DMS53 treated with DMSO at 0.1 percent for 48 hours (cell line): Measurements from ENCODE around the gene RABL6.
"Not testable (repeated sequence)": the region's sequence is repeated elsewhere in the genome, so short reads cannot be mapped to it uniquely, and the experiment has no call there.

Experiments
- DNase-seq: peaks from one replicate; lab custom pipeline; 2025; ENCODE audit not compliant: unreplicated experiment; lab: John Stamatoyannopoulos, UW

Gene RABL6

DNA sequence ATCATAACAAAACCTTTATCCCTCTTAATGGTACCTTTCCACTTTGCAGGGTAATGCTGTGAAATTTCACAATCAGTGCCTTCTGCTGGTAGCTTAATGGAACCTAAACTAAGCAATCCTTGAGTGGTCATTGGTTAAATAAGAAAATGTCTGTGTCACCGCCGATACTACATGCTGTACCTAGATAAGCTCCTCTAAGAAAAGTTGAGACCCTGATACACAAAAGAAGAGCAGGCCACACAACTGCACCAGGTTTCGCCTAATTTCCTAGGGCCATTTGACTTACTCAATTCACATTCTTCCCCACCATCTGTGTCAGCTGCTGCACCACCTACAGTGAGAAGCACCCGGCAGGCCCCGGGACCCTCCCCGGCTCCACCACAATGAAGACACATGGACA, 67.4 kb downstream of the RABL6 start:
- no peak for DNase-seq

- no peak for DNase-seq
These were observed 68.7 kb downstream of the RABL6 start for GRCh38 chr9:136876476-136876875.

- DNase-seq: no peak
These were observed 72.9 kb downstream of the RABL6 start for GRCh38 chr9:136880651-136881050.

GRCh38 chr9:136881691-136882108, 74.0 kb downstream of the RABL6 start:
- DNase-seq: peak; percentile 46

DNA sequence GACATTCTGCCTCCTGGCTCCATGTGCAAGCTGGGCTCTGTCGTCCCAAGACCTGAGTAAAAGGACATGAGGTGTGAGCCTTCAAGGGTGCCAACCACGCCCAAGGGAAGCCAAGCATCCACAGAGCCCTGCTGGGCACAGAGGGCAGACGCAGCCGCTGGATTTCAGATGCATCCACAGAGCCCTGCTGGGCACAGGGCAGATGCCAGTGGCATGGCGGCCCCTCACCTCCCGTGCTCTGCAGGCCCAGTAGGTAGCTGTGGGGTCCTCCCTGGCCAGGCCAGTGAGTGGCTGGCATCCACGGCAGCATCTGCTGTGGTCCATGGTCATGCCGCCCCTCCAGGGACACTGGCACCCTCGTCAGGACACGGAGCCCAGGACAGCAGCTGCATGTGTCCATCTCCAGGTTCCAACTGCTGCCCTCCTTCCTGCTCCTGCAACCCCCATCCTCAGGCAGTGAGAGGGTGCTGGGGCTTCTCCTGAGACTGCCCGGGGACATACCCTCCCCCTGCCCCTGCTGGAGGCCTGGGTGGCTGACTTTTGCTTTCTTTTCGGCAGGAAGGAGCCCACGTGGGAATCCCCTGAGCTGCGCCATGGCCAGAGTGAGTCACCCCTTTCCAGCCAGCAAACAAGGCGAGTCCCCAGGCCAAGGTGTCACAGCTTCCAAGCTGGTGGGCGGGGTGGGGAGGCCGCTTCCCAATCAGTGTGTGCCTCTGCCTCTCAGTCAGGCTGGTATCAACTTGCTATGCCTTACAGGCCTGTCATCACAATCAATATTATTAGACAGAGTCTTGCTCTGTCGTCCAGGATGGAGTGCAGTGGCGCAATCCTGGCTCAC, 74.6 kb downstream of the RABL6 start:
- peak; percentile 74 for DNase-seq

- DNase-seq: not testable (repeated sequence)
These were observed 75.2 kb downstream of the RABL6 start for GRCh38 chr9:136882947-136883283.

DNA sequence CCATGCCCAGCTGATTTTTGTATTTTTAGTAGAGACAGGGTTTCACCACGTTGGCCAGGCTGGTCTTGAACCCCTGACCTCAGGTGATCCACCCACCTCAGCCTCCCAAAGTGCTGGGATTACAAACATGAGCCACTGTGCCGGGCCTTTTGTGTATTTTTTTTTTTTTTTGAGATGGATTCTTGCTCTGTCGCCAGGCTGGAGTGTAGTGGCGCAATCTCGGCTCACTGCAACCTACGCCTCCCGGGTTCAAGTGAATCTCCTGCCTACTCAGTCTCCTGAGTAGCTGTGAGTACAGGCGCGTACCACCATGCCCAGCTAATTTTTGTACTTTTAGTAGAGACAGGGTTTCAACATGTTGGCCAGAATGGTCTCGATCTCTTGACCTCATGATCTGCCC, 75.9 kb downstream of the RABL6 start:
- DNase-seq: not testable (repeated sequence)

- DNase-seq: peak; percentile 92
These were observed 78.3 kb downstream of the RABL6 start, which contains the start of gene TRAF2 for GRCh38 chr9:136885950-136886578. TSS of gene TRAF2 (plus strand) at chr9:136886516. CDS start at chr9:136898741, 12,225 bp downstream.

GRCh38 chr9:136886610-136887597, 79.2 kb downstream of the RABL6 start:
- no peak for DNase-seq

GRCh38 chr9:136888454-136888853, 80.7 kb downstream of the RABL6 start:
- no peak for DNase-seq

DNA sequence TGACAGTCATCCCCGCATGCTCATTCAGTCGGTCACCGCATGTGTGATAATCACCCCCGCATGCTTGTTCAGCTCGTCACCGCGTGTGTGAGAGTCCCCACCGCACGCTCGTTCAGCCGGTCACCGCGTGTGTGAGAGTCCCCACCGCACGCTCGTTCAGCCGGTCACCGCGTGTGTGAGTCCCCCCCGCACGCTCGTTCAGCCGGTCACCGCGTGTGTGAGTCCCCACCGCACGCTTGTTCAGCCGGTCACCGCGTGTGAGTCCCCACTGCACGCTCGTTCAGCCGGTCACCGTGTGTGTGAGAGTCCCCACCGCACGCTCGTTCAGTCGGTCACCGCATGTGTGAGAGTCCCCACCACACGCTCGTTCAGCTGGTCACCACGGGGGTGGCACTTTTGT, 82.1 kb downstream of the RABL6 start:
- no peak for DNase-seq

DNA sequence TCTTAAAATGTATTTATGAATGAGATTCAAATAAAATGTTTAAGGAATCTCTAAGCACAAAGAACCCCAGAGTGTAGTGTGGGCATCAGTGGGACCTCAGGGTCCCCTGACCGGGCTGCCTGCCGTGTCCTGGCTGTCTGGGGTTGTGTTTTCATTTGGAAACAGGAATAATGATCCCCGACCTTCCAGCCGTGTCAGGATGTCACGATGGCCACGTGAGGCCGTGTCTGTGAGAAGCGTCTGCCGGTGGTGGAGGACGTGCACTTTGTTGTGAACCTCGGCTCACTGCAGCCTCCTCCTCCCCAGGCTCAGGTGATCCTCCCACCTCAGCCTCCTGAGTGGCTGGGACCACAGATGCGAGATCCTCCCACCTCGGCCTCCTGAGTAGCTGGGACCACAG, 82.9 kb downstream of the RABL6 start:
- no peak for DNase-seq
